B cell (primary cell): ENCODE results near the gene TAF1B.

Experiments used
- EZH2 ChIP-seq: IDR thresholded peaks from 2 replicates; pipeline ENCODE4 v1.6.1; 2012; ENCODE audit warnings: borderline replicate concordance, low read depth, mild to moderate bottlenecking, moderate library complexity, low read length; ENCODE audit not compliant: insufficient read depth, poor library complexity, severe bottlenecking
- TF ChIP-seq, protein P1 (sequence below): fragments of 200-600 bp; IDR thresholded peaks from one replicate; pipeline ENCODE4 v1.8.0; 2022; ENCODE audit warnings: antibody characterized with exemption, mild to moderate bottlenecking

DNA sequence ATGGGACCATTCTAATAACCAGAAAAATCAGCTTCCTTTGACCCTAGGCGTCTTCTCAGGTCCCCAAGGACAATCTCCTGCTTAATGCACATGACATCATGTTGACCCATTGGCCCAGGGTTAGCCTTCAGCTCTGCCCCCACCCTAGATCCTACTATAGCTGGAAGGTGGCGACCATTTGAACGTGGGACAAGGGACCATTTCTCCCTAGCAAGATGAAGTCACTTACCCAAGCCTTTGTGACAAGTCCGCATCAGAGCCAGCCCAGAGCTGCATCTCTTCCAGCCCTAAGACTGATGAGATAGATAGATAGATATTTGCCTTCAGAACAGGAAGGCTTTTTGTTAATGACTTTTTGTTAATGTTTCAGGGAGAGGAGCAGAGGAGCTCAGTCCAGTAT is 28.2 kb upstream of the TAF1B start:
- TF ChIP-seq, protein P1, sequence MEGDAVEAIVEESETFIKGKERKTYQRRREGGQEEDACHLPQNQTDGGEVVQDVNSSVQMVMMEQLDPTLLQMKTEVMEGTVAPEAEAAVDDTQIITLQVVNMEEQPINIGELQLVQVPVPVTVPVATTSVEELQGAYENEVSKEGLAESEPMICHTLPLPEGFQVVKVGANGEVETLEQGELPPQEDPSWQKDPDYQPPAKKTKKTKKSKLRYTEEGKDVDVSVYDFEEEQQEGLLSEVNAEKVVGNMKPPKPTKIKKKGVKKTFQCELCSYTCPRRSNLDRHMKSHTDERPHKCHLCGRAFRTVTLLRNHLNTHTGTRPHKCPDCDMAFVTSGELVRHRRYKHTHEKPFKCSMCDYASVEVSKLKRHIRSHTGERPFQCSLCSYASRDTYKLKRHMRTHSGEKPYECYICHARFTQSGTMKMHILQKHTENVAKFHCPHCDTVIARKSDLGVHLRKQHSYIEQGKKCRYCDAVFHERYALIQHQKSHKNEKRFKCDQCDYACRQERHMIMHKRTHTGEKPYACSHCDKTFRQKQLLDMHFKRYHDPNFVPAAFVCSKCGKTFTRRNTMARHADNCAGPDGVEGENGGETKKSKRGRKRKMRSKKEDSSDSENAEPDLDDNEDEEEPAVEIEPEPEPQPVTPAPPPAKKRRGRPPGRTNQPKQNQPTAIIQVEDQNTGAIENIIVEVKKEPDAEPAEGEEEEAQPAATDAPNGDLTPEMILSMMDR: no peak
- TF ChIP-seq EZH2: no peak
